ENCODE measurements around the gene TNFRSF4. TPM values are rescaled to one million over a fixed set of nuclear protein-coding genes. Genes with fewer than 3 reads are reported as not detected.
A peak's percentile ranks its signal among the peaks of the same experiment; 100 is the strongest.

Gene TNFRSF4
- total and polyA plus RNA-seq, 2 donors (not counting 1 experiment from before 2014, with no cell fraction given), result 0.63 to 1.8 TPM

- CTCF ChIA-PET, result interaction anchor here (0.6 to 2.3 kb wide), 5 partner anchors 19 to 113 kb away, joined by 3 to 18 read pairs (median 5); no protein-coding TSS in a partner anchor
- WGBS (ENCODE audit: insufficient coverage), result under 1% methylated on average over 99 of the region's 99 CpGs
- Histone ChIP-seq H3K9me3 (ENCODE audit: control extremely low read depth in 1 of 3, control insufficient read depth in 2 of 3, insufficient read depth in 1 of 3, low read length in 2 of 3) (no peaks in the 10 kb centered on the region), H3K4me3 (ENCODE audit: control extremely low read depth in 1 of 5, extremely low read depth in 1 of 5, insufficient read depth in 1 of 5, low read depth in 2 of 5, low read length in 4 of 5) (peak within 1 kb of the TSS; percentile 86 to 98 (median 90)), H3K9ac (ENCODE audit: low read length) (peak within 1 kb of the TSS; percentile 96), H3K27me3 (replicated peaks in 1 of 4; ENCODE audit: control extremely low read depth in 1 of 4, control insufficient read depth in 3 of 4, insufficient read depth in 4 of 4, low read length in 3 of 4) (no peaks in the 10 kb centered on the region), H3K4me1 (ENCODE audit: control insufficient read depth in 2 of 2, insufficient read depth in 2 of 2, low read length in 2 of 2) (peaks cover 25 to 30% of the 10 kb centered on the region in 2 donors), H3K36me3 (replicated peaks in 1 of 2; ENCODE audit: control extremely low read depth in 1 of 2, control insufficient read depth in 1 of 2, extremely low read depth in 1 of 2, insufficient read depth in 2 of 2, low read length in 1 of 2) (peaks cover 0 to 27% of the 10 kb centered on the region in 2 experiments), H4K20me1 (ENCODE audit: control insufficient read depth, insufficient read depth, low read length, poor library complexity, severe bottlenecking) (peaks cover 74% of the 10 kb centered on the region), H2AFZ (ENCODE audit: insufficient read depth, low read depth, low read length, poor library complexity, severe bottlenecking) (peak within 1 kb of the TSS; percentile 86), H3K79me2 (ENCODE audit: control insufficient read depth, insufficient read depth, low read length) (peaks cover 74% of the 10 kb centered on the region), H3K27ac (ENCODE audit: low read length in 2 of 2) (peak within 1 kb of the TSS; percentile 29 to 91), H3K4me2 (replicated peaks; ENCODE audit: low read depth, low read length, poor library complexity, severe bottlenecking) (peak within 1 kb of the TSS; percentile 92)
- Mint-ChIP-seq H3K9me3 (ENCODE audit: insufficient read depth) (no peaks in the 10 kb centered on the region), H3K4me1 (peaks cover 33% of the 10 kb centered on the region), H3K27ac (peak within 1 kb of the TSS; percentile 84), H3K4me3 (peak within 1 kb of the TSS; percentile 93), H3K27me3 (no peaks in the 10 kb centered on the region)
- POLR2A ChIA-PET, result interaction anchor here (0.7 to 1.0 kb wide), 3 partner anchors 94 to 115 kb away, joined by 3 read pairs; partner anchors contain the start of gene C1orf159
- intact Hi-C loops (cut with micrococcal nuclease), result loop anchor here (1.0 to 10.0 kb wide), 4 partner anchors 23 to 197 kb away; partner anchors contain the start of genes ACAP3, C1orf159 and PUSL1
- DNase-seq, result peak; percentile 98
- TF ChIP-seq EZH2 (IDR thresholded peaks at IDR 0.05; ENCODE audit: borderline replicate concordance, insufficient read depth, low read depth, low read length, poor library complexity, severe bottlenecking), result no peak
- no peak for TF ChIP-seq CTCF (IDR thresholded peaks at IDR 0.05)
- ATAC-seq (ENCODE audit: low read depth), result peak; percentile 94
These were observed 17.7 kb upstream of the TNFRSF4 start, which contains the start of gene SDF4 for GRCh38 chr1:1231400-1232207. TSS of gene SDF4 (minus strand) at chr1:1232001. CDS start at chr1:1228772, 3,229 bp downstream.
